NB4 (cell line): ENCODE measurements around the gene AGPAT2.

Experiments
- POLR2A ChIP-seq: IDR thresholded peaks from 2 replicates; pipeline ENCODE4 v1.6.1; 2011; ENCODE audit warnings: mild to moderate bottlenecking; ENCODE audit not compliant: insufficient read length; ENCODE audit errors: extremely low read depth
- TF ChIP-seq, protein P1 (sequence below): IDR thresholded peaks from one replicate; pipeline ENCODE4 v1.5.1; 2012; ENCODE audit warnings: low read depth, low read length
- TF ChIP-seq, protein P2 (sequence below): IDR thresholded peaks from 2 replicates; pipeline ENCODE4 v1.6.1; 2011; ENCODE audit warnings: low read depth, low read length

DNA sequence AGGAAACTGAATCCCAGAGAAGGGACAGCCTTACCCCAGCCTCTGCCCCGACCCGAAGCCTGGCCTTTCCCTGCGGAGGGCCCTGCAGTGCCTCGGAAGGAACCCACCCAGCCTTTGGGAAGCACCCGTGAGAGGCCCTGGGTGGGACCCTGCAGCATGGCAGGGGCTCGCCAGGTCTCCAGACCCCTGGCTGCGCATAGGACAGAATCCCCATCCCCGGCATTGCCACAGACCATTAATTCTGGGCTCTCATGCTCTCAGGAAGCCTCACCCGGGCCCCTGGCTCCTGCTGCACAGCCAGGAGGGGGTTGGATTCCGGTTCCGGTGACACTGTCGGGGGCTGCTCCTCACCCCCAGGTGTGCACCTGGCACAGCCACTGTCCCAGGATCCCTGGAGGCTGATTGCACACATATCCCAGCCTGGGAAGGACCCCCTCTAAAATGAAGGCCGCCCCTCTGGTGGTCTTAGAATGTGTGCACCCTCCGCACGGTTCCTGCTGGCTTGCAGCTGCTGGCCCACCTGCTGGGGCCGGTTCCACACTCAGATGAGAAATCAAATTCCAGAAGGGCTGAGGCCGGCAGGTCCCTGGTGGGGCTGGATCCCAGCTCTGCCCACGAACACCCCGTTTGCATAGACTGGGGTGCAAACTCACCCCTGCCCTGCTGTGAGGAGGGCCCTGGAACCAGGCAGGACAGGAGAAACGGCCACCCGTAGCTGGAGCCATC is 19.9 kb downstream of the AGPAT2 start:
- TF ChIP-seq, protein P1, sequence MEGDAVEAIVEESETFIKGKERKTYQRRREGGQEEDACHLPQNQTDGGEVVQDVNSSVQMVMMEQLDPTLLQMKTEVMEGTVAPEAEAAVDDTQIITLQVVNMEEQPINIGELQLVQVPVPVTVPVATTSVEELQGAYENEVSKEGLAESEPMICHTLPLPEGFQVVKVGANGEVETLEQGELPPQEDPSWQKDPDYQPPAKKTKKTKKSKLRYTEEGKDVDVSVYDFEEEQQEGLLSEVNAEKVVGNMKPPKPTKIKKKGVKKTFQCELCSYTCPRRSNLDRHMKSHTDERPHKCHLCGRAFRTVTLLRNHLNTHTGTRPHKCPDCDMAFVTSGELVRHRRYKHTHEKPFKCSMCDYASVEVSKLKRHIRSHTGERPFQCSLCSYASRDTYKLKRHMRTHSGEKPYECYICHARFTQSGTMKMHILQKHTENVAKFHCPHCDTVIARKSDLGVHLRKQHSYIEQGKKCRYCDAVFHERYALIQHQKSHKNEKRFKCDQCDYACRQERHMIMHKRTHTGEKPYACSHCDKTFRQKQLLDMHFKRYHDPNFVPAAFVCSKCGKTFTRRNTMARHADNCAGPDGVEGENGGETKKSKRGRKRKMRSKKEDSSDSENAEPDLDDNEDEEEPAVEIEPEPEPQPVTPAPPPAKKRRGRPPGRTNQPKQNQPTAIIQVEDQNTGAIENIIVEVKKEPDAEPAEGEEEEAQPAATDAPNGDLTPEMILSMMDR: no peak
- TF ChIP-seq POLR2A: no peak
- TF ChIP-seq, protein P2, sequence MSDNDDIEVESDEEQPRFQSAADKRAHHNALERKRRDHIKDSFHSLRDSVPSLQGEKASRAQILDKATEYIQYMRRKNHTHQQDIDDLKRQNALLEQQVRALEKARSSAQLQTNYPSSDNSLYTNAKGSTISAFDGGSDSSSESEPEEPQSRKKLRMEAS: no peak
